PFSK-1 (cell line): ENCODE data around the gene AMIGO2.

Experiments used
- FOXP2 ChIP-seq: optimal IDR thresholded peaks from 2 replicates; pipeline ENCODE3; 2011; ENCODE audit warnings: borderline replicate concordance, control low read depth, inconsistent platforms; ENCODE audit not compliant: insufficient read depth; ENCODE audit errors: extremely low read length, extremely low read depth
- POLR2AphosphoS5 ChIP-seq: IDR thresholded peaks from 2 replicates; pipeline ENCODE4 v1.6.1; 2012; ENCODE audit warnings: low read depth, mild to moderate bottlenecking, control low read depth, low read length, moderate library complexity
- SIN3A ChIP-seq: IDR thresholded peaks from 2 replicates; pipeline ENCODE4 v1.6.1; 2012; ENCODE audit warnings: mild to moderate bottlenecking, low read length, moderate library complexity, borderline replicate concordance; ENCODE audit not compliant: insufficient read depth
- TAF1 ChIP-seq: IDR thresholded peaks from 2 replicates; pipeline ENCODE4 v1.6.1; 2012; ENCODE audit warnings: low read length, control low read depth, borderline replicate concordance; ENCODE audit not compliant: insufficient read depth
- TF ChIP-seq, protein P1 (sequence below), 2 experiments: IDR thresholded peaks; 2 replicates each; pipeline versions ENCODE4 v1.6.1 to v1.8.0; 2011 to 2012; ENCODE audit warnings: low read depth in 2 of 2, low read length in 2 of 2, control low read depth in 1 of 2, inconsistent platforms in 1 of 2, mild to moderate bottlenecking in 1 of 2, moderate library complexity in 1 of 2; ENCODE audit not compliant: insufficient read depth in 1 of 2

Gene AMIGO2

GRCh38 chr12:47039756-47040155 is 40.0 kb downstream of the AMIGO2 start:
- TF ChIP-seq POLR2AphosphoS5 = no peak
- TF ChIP-seq, protein P1, sequence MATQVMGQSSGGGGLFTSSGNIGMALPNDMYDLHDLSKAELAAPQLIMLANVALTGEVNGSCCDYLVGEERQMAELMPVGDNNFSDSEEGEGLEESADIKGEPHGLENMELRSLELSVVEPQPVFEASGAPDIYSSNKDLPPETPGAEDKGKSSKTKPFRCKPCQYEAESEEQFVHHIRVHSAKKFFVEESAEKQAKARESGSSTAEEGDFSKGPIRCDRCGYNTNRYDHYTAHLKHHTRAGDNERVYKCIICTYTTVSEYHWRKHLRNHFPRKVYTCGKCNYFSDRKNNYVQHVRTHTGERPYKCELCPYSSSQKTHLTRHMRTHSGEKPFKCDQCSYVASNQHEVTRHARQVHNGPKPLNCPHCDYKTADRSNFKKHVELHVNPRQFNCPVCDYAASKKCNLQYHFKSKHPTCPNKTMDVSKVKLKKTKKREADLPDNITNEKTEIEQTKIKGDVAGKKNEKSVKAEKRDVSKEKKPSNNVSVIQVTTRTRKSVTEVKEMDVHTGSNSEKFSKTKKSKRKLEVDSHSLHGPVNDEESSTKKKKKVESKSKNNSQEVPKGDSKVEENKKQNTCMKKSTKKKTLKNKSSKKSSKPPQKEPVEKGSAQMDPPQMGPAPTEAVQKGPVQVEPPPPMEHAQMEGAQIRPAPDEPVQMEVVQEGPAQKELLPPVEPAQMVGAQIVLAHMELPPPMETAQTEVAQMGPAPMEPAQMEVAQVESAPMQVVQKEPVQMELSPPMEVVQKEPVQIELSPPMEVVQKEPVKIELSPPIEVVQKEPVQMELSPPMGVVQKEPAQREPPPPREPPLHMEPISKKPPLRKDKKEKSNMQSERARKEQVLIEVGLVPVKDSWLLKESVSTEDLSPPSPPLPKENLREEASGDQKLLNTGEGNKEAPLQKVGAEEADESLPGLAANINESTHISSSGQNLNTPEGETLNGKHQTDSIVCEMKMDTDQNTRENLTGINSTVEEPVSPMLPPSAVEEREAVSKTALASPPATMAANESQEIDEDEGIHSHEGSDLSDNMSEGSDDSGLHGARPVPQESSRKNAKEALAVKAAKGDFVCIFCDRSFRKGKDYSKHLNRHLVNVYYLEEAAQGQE (IDR thresholded peaks at IDR 0.05; ENCODE audit: insufficient read depth in 1 of 2, low read depth in 2 of 2, low read length in 2 of 2) = no peak
- TF ChIP-seq SIN3A = no peak
- TF ChIP-seq TAF1 = no peak
- no peak for TF ChIP-seq FOXP2

- TF ChIP-seq SIN3A = no peak
- no peak for TF ChIP-seq POLR2AphosphoS5
- TF ChIP-seq, protein P1 (IDR thresholded peaks at IDR 0.05; ENCODE audit: insufficient read depth in 1 of 2, low read depth in 2 of 2, low read length in 2 of 2) = no peak
- no peak for TF ChIP-seq FOXP2
- no peak for TF ChIP-seq TAF1
Observed at GRCh38 chr12:47039079-47039478, 40.7 kb downstream of the AMIGO2 start.

- TF ChIP-seq, protein P1 (IDR thresholded peaks at IDR 0.05; ENCODE audit: insufficient read depth in 1 of 2, low read depth in 2 of 2, low read length in 2 of 2) = no peak
- TF ChIP-seq FOXP2 = no peak
- no peak for TF ChIP-seq SIN3A
- TF ChIP-seq TAF1 = no peak
- TF ChIP-seq POLR2AphosphoS5 = no peak
Observed at GRCh38 chr12:47038270-47038748, 41.5 kb downstream of the AMIGO2 start.

DNA sequence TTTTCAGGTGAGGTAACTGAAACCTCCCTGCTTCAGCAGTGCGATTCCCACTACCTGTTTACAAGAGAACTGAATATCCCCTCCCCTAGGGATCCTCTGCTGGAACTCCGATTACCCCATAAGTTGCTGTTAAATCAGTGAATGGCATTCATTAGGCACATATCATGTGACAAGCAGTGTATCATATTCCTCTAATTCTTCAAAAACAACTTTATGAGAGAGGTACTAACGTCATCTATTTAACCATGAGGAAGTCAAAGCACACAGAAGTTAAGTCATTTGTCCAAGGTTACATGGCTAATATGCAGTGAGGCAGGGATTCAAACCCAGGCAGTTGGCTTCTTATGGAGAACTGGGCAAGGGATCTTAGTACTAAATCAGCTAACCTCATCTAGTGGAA is 44.3 kb downstream of the AMIGO2 start:
- TF ChIP-seq, protein P1 (IDR thresholded peaks at IDR 0.05; ENCODE audit: insufficient read depth in 1 of 2, low read depth in 2 of 2, low read length in 2 of 2) = no peak
- TF ChIP-seq TAF1 = no peak
- no peak for TF ChIP-seq POLR2AphosphoS5
- TF ChIP-seq FOXP2 = no peak
- TF ChIP-seq SIN3A = no peak

DNA sequence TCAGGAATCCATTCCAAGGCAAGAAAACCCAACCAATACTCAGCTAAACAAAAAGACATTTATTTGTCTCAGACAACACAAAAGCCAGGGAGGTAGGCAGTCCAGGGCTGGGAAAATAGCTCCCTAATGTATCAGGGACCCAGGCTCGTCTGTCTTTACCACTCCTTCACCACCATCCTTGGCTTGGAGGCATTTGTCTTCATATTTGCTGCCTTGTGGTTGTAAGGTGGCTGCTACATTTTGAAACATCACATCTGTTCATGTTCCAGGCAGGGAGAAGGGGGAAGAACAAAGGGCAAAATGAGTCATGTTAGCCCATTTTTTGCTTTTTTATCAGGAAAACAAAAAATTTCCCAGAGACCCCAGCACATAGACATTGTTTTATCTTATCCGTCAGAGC is 45.1 kb downstream of the AMIGO2 start:
- no peak for TF ChIP-seq POLR2AphosphoS5
- no peak for TF ChIP-seq FOXP2
- TF ChIP-seq, protein P1 (IDR thresholded peaks at IDR 0.05; ENCODE audit: insufficient read depth in 1 of 2, low read depth in 2 of 2, low read length in 2 of 2) = no peak
- TF ChIP-seq SIN3A = no peak
- no peak for TF ChIP-seq TAF1
